Urinary bladder (tissue), 4 donors: ENCODE measurements around the gene INSYN2A. TPM values are rescaled to one million over a fixed set of nuclear protein-coding genes. Genes with fewer than 3 reads are reported as not detected.

Experiments
- DNase-seq: peaks from one replicate; pipeline ENCODE4 v3.0.0-alpha.2; 2015; ENCODE audit errors: extremely low spot score
- H3K27ac ChIP-seq: one replicate; pipeline ENCODE4 v1.5.1; 2013; ENCODE audit warnings: low read depth, mild to moderate bottlenecking, moderate library complexity
- H3K36me3 ChIP-seq: one replicate; pipeline ENCODE4 v1.6.1; 2013; ENCODE audit warnings: mild to moderate bottlenecking, moderate library complexity; ENCODE audit not compliant: insufficient read depth
- H3K4me1 ChIP-seq: one replicate; pipeline ENCODE4 v1.6.1; 2013; ENCODE audit warnings: mild to moderate bottlenecking, moderate library complexity; ENCODE audit not compliant: insufficient read depth
- H3K4me3 ChIP-seq: one replicate; pipeline ENCODE4 v1.5.1; 2013; ENCODE audit warnings: low read depth, low read length
- WGBS: extraction: QIAGEN DNeasy Blood & Tissue Kit; methylation state at CpG from one replicate; pipeline ENCODE4 v1.1.7; 2013; 5-methylcytosine and 5-hydroxymethylcytosine counted together
- polyA plus RNA-seq: library from polyadenylated mRNA; stranded (reverse); fragments of 200-250 nt; gene quantifications from one replicate; pipeline ENCODE4 v1.2.3, GENCODE V29; 2013
- total RNA-seq: library from RNA; depleted of rRNA; stranded (reverse); fragments of >200 nt; gene quantifications from one replicate; pipeline ENCODE4 v1.2.3, GENCODE V29; 2014
- donor health status: healthy with polysubstance abuse.
- donor health status: healthy.

INSYN2A gene
- total RNA-seq = 8.8 TPM
- 0.47 TPM for polyA plus RNA-seq

- no peak for DNase-seq
- no peaks in the 10 kb centered on the region for H3K36me3 ChIP-seq
- H3K4me1 ChIP-seq = peaks cover 5% of the 10 kb centered on the region
- 4% methylated on average over 76 of the region's 81 CpGs for WGBS
- peak within 1 kb of the TSS; percentile 50 for H3K4me3 ChIP-seq
- H3K27ac ChIP-seq = no peak within 1 kb of the TSS
Observed at GRCh38 chr10:127196282-127197153, at the start of gene INSYN2A. Gene INSYN2A (minus strand): TSS chr10:127196591. CDS start chr10:127176395, 20,196 bp downstream.

- Histone ChIP-seq H3K36me3 (no peaks in the 10 kb centered on the region), H3K27ac (no peak overlapping the region), H3K4me1 (no peaks in the 10 kb centered on the region), H3K4me3 (no peak overlapping the region)
- no peak for DNase-seq
- 89% methylated on average over 10 of the region's 10 CpGs for WGBS
Observed at GRCh38 chr10:127245456-127245855, 49.1 kb upstream of the INSYN2A start.

- no peak overlapping the region for H3K27ac ChIP-seq
- no peak overlapping the region for H3K4me3 ChIP-seq
- no peaks in the 10 kb centered on the region for H3K36me3 ChIP-seq
- 47% methylated on average over 4 of the region's 4 CpGs for WGBS
- no peaks in the 10 kb centered on the region for H3K4me1 ChIP-seq
- DNase-seq = no peak
Observed at GRCh38 chr10:127243490-127244272, 47.3 kb upstream of the INSYN2A start.

- Histone ChIP-seq H3K4me1 (no peaks in the 10 kb centered on the region), H3K36me3 (no peaks in the 10 kb centered on the region), H3K27ac (no peak overlapping the region), H3K4me3 (no peak overlapping the region)
- WGBS = 78% methylated on average over 3 of the region's 3 CpGs
- DNase-seq = no peak
Observed at GRCh38 chr10:127242914-127243313, 46.5 kb upstream of the INSYN2A start.

GRCh38 chr10:127236266-127236665, 39.9 kb upstream of the INSYN2A start:
- DNase-seq = no peak
- WGBS = 90% methylated on average over 3 of the region's 3 CpGs
- Histone ChIP-seq H3K4me1 (no peaks in the 10 kb centered on the region), H3K36me3 (no peaks in the 10 kb centered on the region), H3K27ac (no peak overlapping the region), H3K4me3 (no peak overlapping the region)

- 90% methylated on average over 1 of the region's 1 CpG for WGBS
- Histone ChIP-seq H3K27ac (no peak overlapping the region), H3K4me3 (no peak overlapping the region), H3K36me3 (no peaks in the 10 kb centered on the region), H3K4me1 (no peaks in the 10 kb centered on the region)
- no peak for DNase-seq
Observed at GRCh38 chr10:127234306-127234800, 38.0 kb upstream of the INSYN2A start.

GRCh38 chr10:127228195-127228787, 31.9 kb upstream of the INSYN2A start:
- H3K36me3 ChIP-seq = no peaks in the 10 kb centered on the region
- 66% methylated on average over 12 of the region's 12 CpGs for WGBS
- no peaks in the 10 kb centered on the region for H3K4me1 ChIP-seq
- no peak for DNase-seq
- H3K27ac ChIP-seq = no peak overlapping the region
- no peak overlapping the region for H3K4me3 ChIP-seq

- no peak overlapping the region for H3K4me3 ChIP-seq
- H3K4me1 ChIP-seq = no peaks in the 10 kb centered on the region
- no peak for DNase-seq
- no peak overlapping the region for H3K27ac ChIP-seq
- H3K36me3 ChIP-seq = no peaks in the 10 kb centered on the region
- WGBS = 96% methylated on average over 1 of the region's 1 CpG
Observed at GRCh38 chr10:127227663-127228062, 31.3 kb upstream of the INSYN2A start.

- Histone ChIP-seq H3K36me3 (no peaks in the 10 kb centered on the region), H3K4me3 (no peak overlapping the region), H3K4me1 (no peaks in the 10 kb centered on the region), H3K27ac (no peak overlapping the region)
- no peak for DNase-seq
- WGBS = 95% methylated on average over 10 of the region's 10 CpGs
Observed at GRCh38 chr10:127227027-127227426, 30.6 kb upstream of the INSYN2A start.

GRCh38 chr10:127221281-127221680, 24.9 kb upstream of the INSYN2A start:
- no peak for DNase-seq
- Histone ChIP-seq H3K27ac (no peak overlapping the region), H3K4me3 (no peak overlapping the region), H3K36me3 (no peaks in the 10 kb centered on the region), H3K4me1 (no peaks in the 10 kb centered on the region)
- 84% methylated on average over 3 of the region's 3 CpGs for WGBS

GRCh38 chr10:127218658-127219057, 22.3 kb upstream of the INSYN2A start:
- H3K36me3 ChIP-seq = no peaks in the 10 kb centered on the region
- 97% methylated on average over 3 of the region's 3 CpGs for WGBS

GRCh38 chr10:127216786-127217185, 20.4 kb upstream of the INSYN2A start:
- H3K36me3 ChIP-seq = no peaks in the 10 kb centered on the region
- no peak for DNase-seq
- no peak overlapping the region for H3K4me3 ChIP-seq
- no peak overlapping the region for H3K27ac ChIP-seq
- no peaks in the 10 kb centered on the region for H3K4me1 ChIP-seq
- WGBS = 64% methylated on average over 3 of the region's 3 CpGs

More at GRCh38 chr10:127218658-127219057, 22.3 kb upstream of the INSYN2A start:
- Histone ChIP-seq H3K4me3 (no peak overlapping the region), H3K4me1 (no peaks in the 10 kb centered on the region), H3K27ac (no peak overlapping the region)
- no peak for DNase-seq

- Histone ChIP-seq H3K4me3 (no peak overlapping the region), H3K27ac (no peak overlapping the region), H3K4me1 (no peaks in the 10 kb centered on the region), H3K36me3 (no peaks in the 10 kb centered on the region)
- DNase-seq = no peak
- 93% methylated on average over 5 of the region's 5 CpGs for WGBS
Observed at GRCh38 chr10:127216274-127216673, 19.9 kb upstream of the INSYN2A start.
